PFSK-1 (cell line): Measurements from ENCODE around the gene AMBRA1.

ENCODE experiments used
- FOXP2 ChIP-seq: optimal IDR thresholded peaks from 2 replicates; pipeline ENCODE3; 2011; ENCODE audit warnings: borderline replicate concordance, control low read depth, inconsistent platforms; ENCODE audit not compliant: insufficient read depth; ENCODE audit errors: extremely low read length, extremely low read depth
- TAF1 ChIP-seq: IDR thresholded peaks from 2 replicates; pipeline ENCODE4 v1.6.1; 2012; ENCODE audit warnings: low read length, control low read depth, borderline replicate concordance; ENCODE audit not compliant: insufficient read depth

- TF ChIP-seq TAF1 = no peak
- TF ChIP-seq FOXP2 = no peak
Observed at GRCh38 chr11:46393759-46394158, 200.1 kb downstream of the AMBRA1 start.
